Gastroesophageal sphincter (tissue), 3 donors: ENCODE measurements around the gene CCND1.

Experiments used
- EP300 ChIP-seq: sonication (generic); formaldehyde crosslinking; IDR thresholded peaks from one replicate; pipeline ENCODE4 v1.6.1; 2017; ENCODE audit warnings: antibody characterized with exemption, mild to moderate bottlenecking
- POLR2A ChIP-seq, 2 donors: fragments of 450-650 bp; IDR thresholded peaks; one replicate each; pipeline ENCODE4 v1.6.1; 2017; ENCODE audit warnings: antibody characterized with exemption in 2 of 2, mild to moderate bottlenecking in 2 of 2, moderate library complexity in 1 of 2
- TF ChIP-seq, protein P1 (sequence below), 4 experiments: fragments of 200-600 bp in 2 of 4; fragments of 450-650 bp in 2 of 4; sonication (generic) in 1 of 4; IDR thresholded peaks; one replicate each; pipeline ENCODE4 v1.5.1; 2017 to 2019; ENCODE audit warnings: antibody characterized with exemption in 4 of 4, mild to moderate bottlenecking in 2 of 4, moderate library complexity in 2 of 4

DNA sequence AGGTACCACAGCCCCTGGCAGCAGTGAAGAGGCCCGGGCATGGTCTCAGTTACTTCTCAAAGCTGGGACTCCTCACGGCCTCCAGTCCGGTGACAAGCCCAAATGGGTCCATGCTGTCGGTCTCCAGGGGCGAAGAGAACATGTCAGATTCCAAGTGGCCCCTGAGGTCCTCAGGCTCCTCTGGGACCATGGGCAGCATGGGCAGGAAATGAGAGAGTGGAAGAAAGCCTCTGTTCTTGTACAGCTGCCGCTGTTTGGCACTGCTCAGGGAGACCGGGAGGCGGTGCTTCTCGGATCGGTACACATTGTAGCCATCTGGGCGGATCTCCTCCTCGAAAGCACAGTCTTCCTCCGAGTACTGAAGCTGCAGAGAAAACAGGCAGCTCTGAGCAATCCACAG, 58.3 kb downstream of the CCND1 start:
- TF ChIP-seq, protein P1, sequence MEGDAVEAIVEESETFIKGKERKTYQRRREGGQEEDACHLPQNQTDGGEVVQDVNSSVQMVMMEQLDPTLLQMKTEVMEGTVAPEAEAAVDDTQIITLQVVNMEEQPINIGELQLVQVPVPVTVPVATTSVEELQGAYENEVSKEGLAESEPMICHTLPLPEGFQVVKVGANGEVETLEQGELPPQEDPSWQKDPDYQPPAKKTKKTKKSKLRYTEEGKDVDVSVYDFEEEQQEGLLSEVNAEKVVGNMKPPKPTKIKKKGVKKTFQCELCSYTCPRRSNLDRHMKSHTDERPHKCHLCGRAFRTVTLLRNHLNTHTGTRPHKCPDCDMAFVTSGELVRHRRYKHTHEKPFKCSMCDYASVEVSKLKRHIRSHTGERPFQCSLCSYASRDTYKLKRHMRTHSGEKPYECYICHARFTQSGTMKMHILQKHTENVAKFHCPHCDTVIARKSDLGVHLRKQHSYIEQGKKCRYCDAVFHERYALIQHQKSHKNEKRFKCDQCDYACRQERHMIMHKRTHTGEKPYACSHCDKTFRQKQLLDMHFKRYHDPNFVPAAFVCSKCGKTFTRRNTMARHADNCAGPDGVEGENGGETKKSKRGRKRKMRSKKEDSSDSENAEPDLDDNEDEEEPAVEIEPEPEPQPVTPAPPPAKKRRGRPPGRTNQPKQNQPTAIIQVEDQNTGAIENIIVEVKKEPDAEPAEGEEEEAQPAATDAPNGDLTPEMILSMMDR (IDR thresholded peaks at IDR 0.05), result no peak
- TF ChIP-seq EP300, result no peak
- TF ChIP-seq POLR2A (IDR thresholded peaks at IDR 0.05), result no peak
